A549 (cell line): ENCODE data around the gene DYNC1H1. TPM values are rescaled to one million over a fixed set of nuclear protein-coding genes. Genes with fewer than 3 reads are reported as not detected.

Experiments
- ATAC-seq, 2 experiments: fragments of 200-7000 bp in 1 of 2; fragments of >200 bp in 1 of 2; cut with Nextera tagmentation in 1 of 2; cut with Tn5 transposase in 1 of 2; 3 replicates each; pipeline versions ENCODE4 v1.8.0 to v1.9.1; 2018 to 2020; ENCODE audit warnings: mild to moderate bottlenecking in 1 of 2, moderate library complexity in 1 of 2
- CTCF ChIA-PET: fragments of 300-600 bp; sonication (Branson Sonifier 250); formaldehyde crosslinking; extraction: SDS; loops from one replicate; lab custom pipeline; 2021; ENCODE audit warnings: antibody characterized with exemption, inconsistent platforms; lab: Yijun Ruan, JAX
- POLR2A ChIA-PET: fragments of 350-600 bp; formaldehyde crosslinking; extraction: SDS; loops from one replicate; lab custom pipeline; 2021; ENCODE audit warnings: antibody characterized with exemption, inconsistent platforms; lab: Yijun Ruan, JAX
- DNase-seq, 2 experiments: peaks; one replicate each; pipeline versions ENCODE4 v3.0.0 to v3.0.0-alpha.2; 2011 to 2016; ENCODE audit warnings: low read depth in 1 of 2, low spot score in 1 of 2
- FAIRE-seq: peaks from 2 replicates; lab custom pipeline; 2011; peaks lifted over from hg19 to GRCh38; lab: Jason Lieb, UNC
- H3K27ac ChIP-seq, 2 experiments: fragments of >200 bp; sonication (Bioruptor Twin); formaldehyde crosslinking; 3 replicates each; pipeline ENCODE4 v1.5.1; 2016 to 2017
- H3K4me1 ChIP-seq: fragments of >200 bp; sonication (Bioruptor Twin); formaldehyde crosslinking; 3 replicates; pipeline ENCODE4 v1.6.1; 2016
- H3K4me2 ChIP-seq: fragments of >200 bp; sonication (Bioruptor Twin); formaldehyde crosslinking; 3 replicates; pipeline ENCODE4 v1.6.1; 2016
- H3K4me3 ChIP-seq: fragments of >200 bp; sonication (Bioruptor Twin); formaldehyde crosslinking; 3 replicates; pipeline ENCODE4 v1.5.1; 2016
- H3K9me3 ChIP-seq: fragments of >200 bp; sonication (Bioruptor Twin); formaldehyde crosslinking; 3 replicates; pipeline ENCODE4 v1.6.1; 2016
- BCL3 ChIP-seq: fragments of >200 bp; sonication (Bioruptor Twin); formaldehyde crosslinking; IDR thresholded peaks from 3 replicates; pipeline ENCODE4 v1.6.1; 2016
- BHLHE40 ChIP-seq: IDR thresholded peaks from 2 replicates; pipeline ENCODE4 v1.6.1; 2012; ENCODE audit warnings: low read depth, low read length, inconsistent platforms
- CBX2 ChIP-seq: fragments of 200-600 bp; sonication (generic); IDR thresholded peaks from 2 replicates; pipeline ENCODE4 v1.6.1; 2016; ENCODE audit warnings: low read depth, mild to moderate bottlenecking, borderline replicate concordance
- CEBPB ChIP-seq, 2 experiments: fragments of >200 bp in 1 of 2; sonication (Bioruptor Twin) in 1 of 2; formaldehyde crosslinking in 1 of 2; IDR thresholded peaks; 2 replicates each; pipeline ENCODE4 v1.6.1; 2012 to 2016
- CHD4 ChIP-seq: fragments of 200-600 bp; sonication (generic); IDR thresholded peaks from 2 replicates; pipeline ENCODE4 v1.6.1; 2016; ENCODE audit warnings: antibody characterized with exemption, mild to moderate bottlenecking, borderline replicate concordance
- CTCF ChIP-seq: fragments of >200 bp; sonication (Bioruptor Twin); formaldehyde crosslinking; IDR thresholded peaks from 3 replicates; pipeline ENCODE4 v1.5.1; 2016
- EHF ChIP-seq: fragments of 250-450 bp; sonication (Bioruptor Pico); IDR thresholded peaks from 2 replicates; pipeline ENCODE4 v1.5.0; 2020; ENCODE audit warnings: mild to moderate bottlenecking
- EHMT2 ChIP-seq: fragments of 200-600 bp; sonication (generic); IDR thresholded peaks from 2 replicates; pipeline ENCODE4 v1.6.1; 2016; ENCODE audit warnings: antibody characterized with exemption, low read depth, mild to moderate bottlenecking, moderate library complexity
- EP300 ChIP-seq, 2 experiments: fragments of >200 bp; sonication (Bioruptor Twin); formaldehyde crosslinking; IDR thresholded peaks; 2 replicates in 1 of 2; 3 replicates in 1 of 2; pipeline ENCODE4 v1.6.1; 2016 to 2017
- ESRRA ChIP-seq: fragments of 150-350 bp; IDR thresholded peaks from 2 replicates; pipeline ENCODE4 v1.6.1; 2014; ENCODE audit warnings: mild to moderate bottlenecking, low read length, borderline replicate concordance
- HMGXB4 ChIP-seq: fragments of 250-450 bp; sonication (Bioruptor Pico); IDR thresholded peaks from 2 replicates; pipeline ENCODE4 v1.5.0; 2021; ENCODE audit warnings: mild to moderate bottlenecking, moderate library complexity, borderline replicate concordance
- HOXB13 ChIP-seq: fragments of 250-450 bp; sonication (Bioruptor Pico); IDR thresholded peaks from 2 replicates; pipeline ENCODE4 v1.5.0; 2020; ENCODE audit warnings: low read depth, mild to moderate bottlenecking, moderate library complexity
- HOXB5 ChIP-seq: fragments of 250-450 bp; sonication (Bioruptor Pico); IDR thresholded peaks from 2 replicates; pipeline ENCODE4 v1.5.0; 2020; ENCODE audit warnings: mild to moderate bottlenecking, moderate library complexity
- JUN ChIP-seq, 2 experiments: fragments of >200 bp; sonication (Bioruptor Twin); formaldehyde crosslinking; IDR thresholded peaks; 2 replicates in 1 of 2; 3 replicates in 1 of 2; pipeline ENCODE4 v1.6.1; 2016 to 2017
- MAX ChIP-seq: IDR thresholded peaks from 2 replicates; pipeline ENCODE4 v1.6.1; 2012
- MAZ ChIP-seq: fragments of 150-350 bp; IDR thresholded peaks from 2 replicates; pipeline ENCODE4 v1.6.1; 2014; ENCODE audit warnings: antibody characterized with exemption, low read depth, low read length, borderline replicate concordance
- NR3C1 ChIP-seq: fragments of >200 bp; sonication (Bioruptor Twin); formaldehyde crosslinking; IDR thresholded peaks from 3 replicates; pipeline ENCODE4 v1.6.1; 2017
- RARB ChIP-seq: fragments of 250-450 bp; sonication (Bioruptor Pico); IDR thresholded peaks from 2 replicates; pipeline ENCODE4 v1.8.0; 2021; ENCODE audit warnings: mild to moderate bottlenecking, moderate library complexity
- RCOR1 ChIP-seq: fragments of 150-350 bp; IDR thresholded peaks from 2 replicates; pipeline ENCODE4 v1.6.1; 2014; ENCODE audit warnings: antibody characterized with exemption, low read length, low read depth
- REST ChIP-seq: fragments of 200-600 bp; sonication (generic); IDR thresholded peaks from 2 replicates; pipeline ENCODE4 v1.6.1; 2016; ENCODE audit warnings: antibody characterized with exemption, mild to moderate bottlenecking, moderate library complexity
- RNF2 ChIP-seq: fragments of 200-600 bp; sonication (generic); IDR thresholded peaks from 2 replicates; pipeline ENCODE4 v1.6.1; 2016; ENCODE audit warnings: low read depth, mild to moderate bottlenecking, antibody characterized with exemption, moderate library complexity, borderline replicate concordance
- SREBF2 ChIP-seq: fragments of 450-650 bp; IDR thresholded peaks from 2 replicates; pipeline ENCODE4 v1.6.1; 2014; ENCODE audit warnings: mild to moderate bottlenecking, moderate library complexity
- TP53 ChIP-seq: fragments of 250-450 bp; sonication (Bioruptor Pico); IDR thresholded peaks from 2 replicates; pipeline ENCODE4 v1.5.0; 2021; ENCODE audit warnings: mild to moderate bottlenecking, moderate library complexity
- USF2 ChIP-seq: fragments of 450-650 bp; IDR thresholded peaks from 2 replicates; pipeline ENCODE4 v1.6.1; 2014; ENCODE audit warnings: antibody characterized with exemption
- ZFP36 ChIP-seq: fragments of 450-650 bp; IDR thresholded peaks from 2 replicates; pipeline ENCODE4 v1.6.1; 2014; ENCODE audit warnings: borderline replicate concordance; ENCODE audit not compliant: partially characterized antibody
- ZSCAN20 ChIP-seq: fragments of 250-450 bp; sonication (Bioruptor Pico); IDR thresholded peaks from 2 replicates; pipeline ENCODE4 v1.8.0; 2022; ENCODE audit warnings: mild to moderate bottlenecking, moderate library complexity
- WGBS: methylation state at CpG from one replicate; pipeline ENCODE4 v1.1.6; 2017; ENCODE audit errors: missing lambda C conversion rate; 5-methylcytosine and 5-hydroxymethylcytosine counted together
- polyA plus RNA-seq, 4 experiments: library from polyadenylated mRNA; depleted of rRNA in 3 of 4; stranded (reverse); fragments of >200 nt; fragmentation: RNase III in 1 of 4; extraction: RNeasy Plus Mini Kit Qiagen cat#74134 plus additional on column Dnase treatment in 1 of 4; gene quantifications; 2 replicates in 3 of 4; 3 replicates in 1 of 4; pipeline ENCODE4 v1.2.3, GENCODE V29; 2011 to 2017

The DYNC1H1 gene
- polyA plus RNA-seq, 2 of the 4 experiments (the other 2 are of a cell fraction), result 177 to 187 TPM

GRCh38 chr14:101986953-101987352 is 22.6 kb downstream of the DYNC1H1 start (continued):
- TF ChIP-seq RCOR1 (no peak), EP300 (IDR thresholded peaks at IDR 0.05) (no peak), CBX2 (no peak), HOXB5 (CRISPR knock-in tag) (no peak)
- TF ChIP-seq, all 56 proteins: peak for 0

GRCh38 chr14:101988377-101988776 is 24.0 kb downstream of the DYNC1H1 start:
- Histone ChIP-seq H3K4me3 (no peak overlapping the region), H3K9me3 (no peaks in the 10 kb centered on the region), H3K4me1 (no peaks in the 10 kb centered on the region), H3K27ac (no peak overlapping the region), H3K4me2 (no peak overlapping the region)
- FAIRE-seq, result no peak
- ATAC-seq, result no peak
- TF ChIP-seq BHLHE40, result no peak
- no peak for TF ChIP-seq CTCF
- no peak for TF ChIP-seq RARB (CRISPR knock-in tag)
- TF ChIP-seq CEBPB (IDR thresholded peaks at IDR 0.05), result no peak
- no peak for TF ChIP-seq CHD4
- no peak for TF ChIP-seq TP53
- no peak for TF ChIP-seq CBX2
- no peak for TF ChIP-seq HOXB13 (CRISPR knock-in tag)
- TF ChIP-seq NR3C1, result no peak
- WGBS, result 92% methylated on average over 6 of the region's 6 CpGs
- ChIA-PET POLR2A (no interaction called here), CTCF (interaction anchor here (1.5 kb wide), 2 partner anchors 27 to 281 kb away, joined by 3 to 5 read pairs; no protein-coding TSS in a partner anchor)
- DNase-seq, result no peak

GRCh38 chr14:101991352-101991751 is 27.0 kb downstream of the DYNC1H1 start:
- WGBS, result 91% methylated on average over 5 of the region's 5 CpGs
- no peak overlapping the region for H3K4me3 ChIP-seq
- CTCF ChIA-PET, result interaction anchor here (0.9 to 4.5 kb wide), 5 partner anchors 10 to 105 kb away, joined by 3 to 24 read pairs (median 3); no protein-coding TSS in a partner anchor
- DNase-seq (no peak), ATAC-seq (no peak), FAIRE-seq (no peak)
- POLR2A ChIA-PET, result no interaction called here
- H3K4me1 ChIP-seq, result no peaks in the 10 kb centered on the region
- H3K27ac ChIP-seq, result no peak overlapping the region
- no peak overlapping the region for H3K4me2 ChIP-seq
- no peaks in the 10 kb centered on the region for H3K9me3 ChIP-seq
- TF ChIP-seq JUN (IDR thresholded peaks at IDR 0.05), result no peak
- TF ChIP-seq ZSCAN20 (CRISPR knock-in tag), result no peak
- TF ChIP-seq REST, result no peak
- no peak for TF ChIP-seq SREBF2
- TF ChIP-seq ESRRA, result no peak
- no peak for TF ChIP-seq HMGXB4 (CRISPR knock-in tag)
- TF ChIP-seq ZFP36, result no peak
- no peak for TF ChIP-seq MAX
- TF ChIP-seq EHMT2, result no peak
- TF ChIP-seq MAZ, result no peak
- TF ChIP-seq RNF2, result no peak
- TF ChIP-seq USF2, result no peak
- no peak for TF ChIP-seq TP53
- no peak for TF ChIP-seq EHF
- TF ChIP-seq BCL3, result no peak
